RWPE1 (cell line): ENCODE measurements around the gene SCYL3.

Source experiments
- CTCF ChIA-PET: fragments of 350-600 bp; sonication (Branson Sonifier 250); formaldehyde crosslinking; extraction: SDS; loops from one replicate; lab custom pipeline; 2021; lab: Yijun Ruan, JAX
- POLR2A ChIA-PET: fragments of 400-600 bp; formaldehyde crosslinking; extraction: SDS; loops from one replicate; lab custom pipeline; 2020; ENCODE audit warnings: antibody characterized with exemption; ENCODE audit not compliant: low non-redundant PET; lab: Yijun Ruan, JAX
- DNase-seq: peaks from one replicate; pipeline ENCODE4 v3.0.0; 2012; ENCODE audit warnings: low spot score
- H3K27ac ChIP-seq: fragments of 450-650 bp; 2 replicates; pipeline ENCODE4 v1.5.1; 2017
- TF ChIP-seq, protein P1 (sequence below): fragments of 450-650 bp; conservative IDR thresholded peaks from 2 replicates; pipeline ENCODE4 v1.5.1; 2017; ENCODE audit warnings: low read depth, mild to moderate bottlenecking

Gene SCYL3

DNA sequence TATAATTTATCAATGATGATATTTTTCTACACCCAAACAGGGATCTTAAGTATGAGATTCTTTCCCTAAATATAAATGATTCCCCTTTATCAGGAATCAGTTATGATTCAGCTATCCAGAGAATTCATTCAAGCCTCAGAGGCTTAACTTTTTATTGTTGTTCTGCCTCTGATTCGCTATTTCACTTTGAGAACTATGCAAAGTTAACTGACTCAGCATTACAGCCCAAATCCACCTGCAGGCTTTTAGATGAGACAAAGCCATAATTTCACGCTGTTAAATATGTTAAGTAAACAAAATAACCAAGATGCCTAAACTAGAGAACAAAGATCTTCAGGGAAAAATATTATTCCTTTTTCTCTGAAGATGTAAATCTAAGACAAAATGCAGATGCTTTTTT is 8.5 kb downstream of the SCYL3 start:
- H3K27ac ChIP-seq = no peak overlapping the region
- ChIA-PET CTCF (no interaction called here), POLR2A (no interaction called here)
- DNase-seq = no peak
- TF ChIP-seq, protein P1, sequence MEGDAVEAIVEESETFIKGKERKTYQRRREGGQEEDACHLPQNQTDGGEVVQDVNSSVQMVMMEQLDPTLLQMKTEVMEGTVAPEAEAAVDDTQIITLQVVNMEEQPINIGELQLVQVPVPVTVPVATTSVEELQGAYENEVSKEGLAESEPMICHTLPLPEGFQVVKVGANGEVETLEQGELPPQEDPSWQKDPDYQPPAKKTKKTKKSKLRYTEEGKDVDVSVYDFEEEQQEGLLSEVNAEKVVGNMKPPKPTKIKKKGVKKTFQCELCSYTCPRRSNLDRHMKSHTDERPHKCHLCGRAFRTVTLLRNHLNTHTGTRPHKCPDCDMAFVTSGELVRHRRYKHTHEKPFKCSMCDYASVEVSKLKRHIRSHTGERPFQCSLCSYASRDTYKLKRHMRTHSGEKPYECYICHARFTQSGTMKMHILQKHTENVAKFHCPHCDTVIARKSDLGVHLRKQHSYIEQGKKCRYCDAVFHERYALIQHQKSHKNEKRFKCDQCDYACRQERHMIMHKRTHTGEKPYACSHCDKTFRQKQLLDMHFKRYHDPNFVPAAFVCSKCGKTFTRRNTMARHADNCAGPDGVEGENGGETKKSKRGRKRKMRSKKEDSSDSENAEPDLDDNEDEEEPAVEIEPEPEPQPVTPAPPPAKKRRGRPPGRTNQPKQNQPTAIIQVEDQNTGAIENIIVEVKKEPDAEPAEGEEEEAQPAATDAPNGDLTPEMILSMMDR = no peak

- TF ChIP-seq, protein P1 = no peak
- POLR2A ChIA-PET = no interaction called here
- DNase-seq = no peak
- CTCF ChIA-PET = no interaction called here
- no peak overlapping the region for H3K27ac ChIP-seq
These were observed 9.1 kb downstream of the SCYL3 start for GRCh38 chr1:169884634-169885033.

DNA sequence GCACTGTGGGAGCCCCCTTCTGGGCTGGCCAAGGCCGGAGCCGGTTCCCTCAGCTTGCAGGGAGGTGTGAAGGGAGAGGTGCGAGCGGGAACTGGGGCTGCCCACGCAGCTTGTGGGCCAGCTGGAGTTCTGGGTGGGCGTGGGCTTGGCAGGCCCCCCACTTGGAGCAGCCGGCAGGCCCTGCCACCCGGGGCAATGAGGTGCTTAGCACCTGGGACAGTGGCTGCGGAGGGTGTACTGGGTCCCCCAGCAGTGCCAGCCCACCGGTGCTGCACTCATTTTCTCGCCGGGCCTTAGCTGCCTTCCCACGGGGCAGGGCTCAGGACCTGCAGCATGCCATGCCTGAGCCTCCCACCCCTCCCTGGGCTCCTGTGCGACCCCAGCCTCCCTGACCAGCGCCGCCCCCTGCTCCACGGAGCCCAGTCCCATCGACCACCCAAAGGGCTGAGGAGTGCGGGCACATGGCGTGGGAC is 11.6 kb downstream of the SCYL3 start:
- no peak overlapping the region for H3K27ac ChIP-seq
- ChIA-PET POLR2A (no interaction called here), CTCF (no interaction called here)
- no peak for DNase-seq
- TF ChIP-seq, protein P1 = no peak

- CTCF ChIA-PET = interaction anchor here (0.7 kb wide), 1 partner anchor 204 kb away, joined by 3 read pairs; no protein-coding TSS in a partner anchor
- H3K27ac ChIP-seq = no peak overlapping the region
- POLR2A ChIA-PET = no interaction called here
- TF ChIP-seq, protein P1 = no peak
- no peak for DNase-seq
These were observed 14.5 kb downstream of the SCYL3 start for GRCh38 chr1:169879034-169879840.

DNA sequence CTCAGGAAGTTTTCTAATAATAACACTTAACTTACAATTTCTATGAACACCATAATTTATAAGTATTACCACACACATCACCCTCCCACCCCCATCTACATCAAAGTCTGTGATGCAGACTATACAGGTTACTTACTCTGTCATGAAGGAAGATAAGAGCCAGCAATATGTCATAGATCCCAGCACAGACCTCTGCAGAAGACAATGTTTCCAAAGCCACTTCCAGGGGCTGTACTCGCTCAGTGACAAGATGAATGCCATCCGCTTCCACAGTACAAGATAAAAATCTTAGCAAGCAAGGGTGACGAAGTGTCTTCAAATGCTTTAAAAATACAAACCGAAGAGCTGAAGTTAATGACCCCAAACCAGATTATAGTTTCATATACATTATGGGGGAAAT is 15.2 kb downstream of the SCYL3 start:
- ChIA-PET POLR2A (no interaction called here), CTCF (no interaction called here)
- DNase-seq = no peak
- H3K27ac ChIP-seq = no peak overlapping the region
- TF ChIP-seq, protein P1 = no peak

GRCh38 chr1:169877800-169878491 is 15.8 kb downstream of the SCYL3 start:
- ChIA-PET CTCF (no interaction called here), POLR2A (no interaction called here)
- no peak overlapping the region for H3K27ac ChIP-seq
- DNase-seq = no peak
- TF ChIP-seq, protein P1 = no peak
